Neutrophil (primary cell): ENCODE data around the gene RAB5A.
"Not testable (repeated sequence)": the region's sequence is repeated elsewhere in the genome, so short reads cannot be mapped to it uniquely, and the experiment has no call there.

Experiments
- H3K27ac ChIP-seq: fragments of 200-600 bp; sonication (generic); 2 replicates; pipeline ENCODE4 v1.5.1; 2016; ENCODE audit warnings: mild to moderate bottlenecking, moderate library complexity
- H3K27me3 ChIP-seq: fragments of 200-600 bp; sonication (generic); 2 replicates; pipeline ENCODE4 v1.6.0; 2016; ENCODE audit warnings: mild to moderate bottlenecking
- H3K36me3 ChIP-seq: fragments of 200-600 bp; sonication (generic); 2 replicates; pipeline ENCODE4 v1.5.1; 2017
- H3K4me1 ChIP-seq, 2 experiments: fragments of 200-600 bp in 1 of 2; sonication (generic) in 1 of 2; 1 replicate in 1 of 2; 2 replicates in 1 of 2; pipeline versions ENCODE4 v1.5.1 to v1.6.1; 2013 to 2016; ENCODE audit warnings: low read depth in 1 of 2, low read length in 1 of 2, mild to moderate bottlenecking in 1 of 2, moderate library complexity in 1 of 2; ENCODE audit not compliant: control insufficient read depth in 1 of 2, insufficient read depth in 1 of 2
- H3K4me3 ChIP-seq, 2 experiments: fragments of 200-600 bp in 1 of 2; sonication (generic) in 1 of 2; 1 replicate in 1 of 2; 2 replicates in 1 of 2; pipeline ENCODE4 v1.5.1; 2013 to 2016; ENCODE audit warnings: low read depth in 1 of 2, low read length in 1 of 2, mild to moderate bottlenecking in 1 of 2, moderate library complexity in 1 of 2
- H3K9me3 ChIP-seq: fragments of 200-600 bp; sonication (generic); 2 replicates; pipeline ENCODE4 v1.5.1; 2016
- TF ChIP-seq, protein P1 (sequence below): fragments of 200-600 bp; sonication (generic); IDR thresholded peaks from 2 replicates; pipeline ENCODE4 v1.5.1; 2016; ENCODE audit warnings: antibody characterized with exemption

RAB5A gene, protein sequence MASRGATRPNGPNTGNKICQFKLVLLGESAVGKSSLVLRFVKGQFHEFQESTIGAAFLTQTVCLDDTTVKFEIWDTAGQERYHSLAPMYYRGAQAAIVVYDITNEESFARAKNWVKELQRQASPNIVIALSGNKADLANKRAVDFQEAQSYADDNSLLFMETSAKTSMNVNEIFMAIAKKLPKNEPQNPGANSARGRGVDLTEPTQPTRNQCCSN

DNA sequence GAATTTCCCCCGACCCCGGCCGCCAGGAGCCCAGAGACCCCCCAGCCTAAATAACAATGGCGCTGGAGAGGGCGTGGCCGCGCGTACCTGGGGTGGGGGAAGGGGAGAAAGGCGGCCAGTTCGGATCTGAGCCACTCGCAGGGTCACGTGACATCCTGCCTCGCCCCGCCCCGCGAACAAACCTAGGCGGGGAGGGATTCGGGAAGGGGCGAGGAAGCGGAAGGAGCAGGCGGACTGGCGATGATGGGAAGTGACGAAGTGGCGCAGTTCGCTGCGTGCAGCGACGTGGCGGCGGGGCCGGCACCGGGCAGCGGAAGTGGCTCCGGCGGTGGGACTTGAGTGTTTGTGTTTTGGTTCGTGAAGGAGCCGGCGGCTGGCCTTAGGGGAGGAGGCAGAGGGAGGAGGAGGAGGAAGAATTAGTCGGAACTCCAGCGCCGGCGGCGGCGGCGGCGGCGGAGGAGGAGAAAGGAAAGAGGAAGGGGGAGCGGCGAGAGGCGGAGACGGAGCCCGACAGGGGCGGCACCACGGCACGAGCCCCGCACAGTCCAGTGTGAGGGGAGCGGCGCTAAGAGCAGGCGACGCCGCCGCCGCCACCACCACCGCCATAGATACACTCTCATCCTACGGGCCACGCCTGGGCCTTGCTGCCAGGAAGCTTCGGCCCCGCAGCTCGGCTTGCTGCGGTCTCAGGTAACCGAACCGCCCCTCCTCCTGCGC lies at the start of gene RAB5A:
Gene RAB5A, plus strand, starts transcription at position 266 of the 717 bp plus-strand sequence. CDS start 3,802 bp downstream, outside the sequence.
- Histone ChIP-seq H3K4me1 (peaks cover 26 to 29% of the 10 kb centered on the region in 2 experiments), H3K4me3 (peak within 1 kb of the TSS; percentile 85 to 97), H3K27me3 (no peaks in the 10 kb centered on the region), H3K27ac (peak within 1 kb of the TSS; percentile 97), H3K9me3 (no peaks in the 10 kb centered on the region), H3K36me3 (peaks cover 15% of the 10 kb centered on the region)
- TF ChIP-seq, protein P1, sequence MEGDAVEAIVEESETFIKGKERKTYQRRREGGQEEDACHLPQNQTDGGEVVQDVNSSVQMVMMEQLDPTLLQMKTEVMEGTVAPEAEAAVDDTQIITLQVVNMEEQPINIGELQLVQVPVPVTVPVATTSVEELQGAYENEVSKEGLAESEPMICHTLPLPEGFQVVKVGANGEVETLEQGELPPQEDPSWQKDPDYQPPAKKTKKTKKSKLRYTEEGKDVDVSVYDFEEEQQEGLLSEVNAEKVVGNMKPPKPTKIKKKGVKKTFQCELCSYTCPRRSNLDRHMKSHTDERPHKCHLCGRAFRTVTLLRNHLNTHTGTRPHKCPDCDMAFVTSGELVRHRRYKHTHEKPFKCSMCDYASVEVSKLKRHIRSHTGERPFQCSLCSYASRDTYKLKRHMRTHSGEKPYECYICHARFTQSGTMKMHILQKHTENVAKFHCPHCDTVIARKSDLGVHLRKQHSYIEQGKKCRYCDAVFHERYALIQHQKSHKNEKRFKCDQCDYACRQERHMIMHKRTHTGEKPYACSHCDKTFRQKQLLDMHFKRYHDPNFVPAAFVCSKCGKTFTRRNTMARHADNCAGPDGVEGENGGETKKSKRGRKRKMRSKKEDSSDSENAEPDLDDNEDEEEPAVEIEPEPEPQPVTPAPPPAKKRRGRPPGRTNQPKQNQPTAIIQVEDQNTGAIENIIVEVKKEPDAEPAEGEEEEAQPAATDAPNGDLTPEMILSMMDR, result peak; percentile 44

DNA sequence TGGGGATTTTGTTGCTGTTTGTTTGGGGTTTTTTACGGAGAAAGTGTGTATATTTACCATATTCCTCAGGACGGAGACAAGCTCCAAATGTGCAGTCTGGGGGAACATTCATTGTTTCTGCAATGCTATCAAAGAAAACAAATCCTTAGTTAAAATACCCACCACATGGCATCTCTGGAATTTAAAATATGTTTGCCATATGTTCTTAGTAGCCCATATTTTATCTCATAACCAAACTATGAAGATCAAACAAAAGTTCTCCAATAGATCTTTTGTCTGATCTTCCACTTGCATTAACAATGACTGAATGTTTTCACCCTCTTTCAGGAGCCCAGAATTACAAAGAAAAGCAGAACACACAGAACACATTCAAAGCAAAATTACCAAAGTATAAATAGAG lies 48.2 kb upstream of the RAB5A start:
- Histone ChIP-seq H3K36me3 (no peaks in the 10 kb centered on the region), H3K4me1 (peaks cover 18 to 22% of the 10 kb centered on the region in 2 experiments), H3K4me3 (no peak overlapping the region), H3K27me3 (no peaks in the 10 kb centered on the region), H3K27ac (no peak overlapping the region), H3K9me3 (no peaks in the 10 kb centered on the region)
- TF ChIP-seq, protein P1, result no peak

DNA sequence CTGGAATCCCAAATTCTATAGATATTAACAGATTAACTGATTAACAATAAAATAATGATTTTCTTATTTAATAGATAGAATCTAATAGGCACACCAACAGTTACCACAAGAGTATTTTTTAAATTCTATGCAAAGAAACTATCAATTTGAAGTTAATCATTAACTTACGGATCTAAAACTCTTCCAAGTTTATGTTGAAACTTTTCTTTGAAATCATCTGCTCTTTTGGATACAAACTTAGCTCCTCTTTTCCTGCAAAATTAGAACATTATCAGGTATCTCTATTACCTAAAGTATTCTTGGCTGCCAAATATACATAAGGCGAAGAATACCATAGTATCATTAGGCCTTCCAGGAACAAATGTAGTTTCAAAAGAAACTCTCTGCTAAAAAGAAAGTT lies 47.6 kb upstream of the RAB5A start:
- no peak overlapping the region for H3K4me3 ChIP-seq
- TF ChIP-seq, protein P1, result no peak

DNA sequence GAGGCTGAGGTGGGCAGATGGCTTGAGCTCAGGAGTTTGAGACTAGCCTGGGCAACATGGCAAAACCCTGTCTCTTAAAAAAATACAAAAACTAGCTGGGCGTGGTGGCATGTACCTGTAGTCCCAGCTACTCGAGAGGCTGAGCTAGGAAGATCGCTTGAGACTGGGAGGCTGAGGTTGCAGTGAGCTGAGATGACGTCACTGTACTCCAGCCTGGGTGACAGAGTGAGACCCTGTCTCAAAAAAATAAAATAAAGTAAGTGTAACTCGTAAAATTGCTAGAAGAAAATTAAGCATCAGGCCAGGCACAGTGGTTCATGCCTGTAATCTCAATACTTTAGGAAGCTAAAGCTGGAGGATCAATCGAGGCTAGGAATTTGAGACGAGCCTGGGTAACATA lies 47.1 kb upstream of the RAB5A start:
- not testable (repeated sequence) for H3K4me3 ChIP-seq, H3K27ac ChIP-seq, H3K9me3 ChIP-seq, H3K27me3 ChIP-seq, H3K36me3 ChIP-seq
- peaks cover 18 to 22% of the 10 kb centered on the region in 2 experiments for H3K4me1 ChIP-seq

More for the DNA sequence above, 47.6 kb upstream of the RAB5A start:
- Histone ChIP-seq H3K36me3 (no peaks in the 10 kb centered on the region), H3K27me3 (no peaks in the 10 kb centered on the region), H3K27ac (no peak overlapping the region), H3K9me3 (no peaks in the 10 kb centered on the region), H3K4me1 (peaks cover 18 to 22% of the 10 kb centered on the region in 2 experiments)

DNA sequence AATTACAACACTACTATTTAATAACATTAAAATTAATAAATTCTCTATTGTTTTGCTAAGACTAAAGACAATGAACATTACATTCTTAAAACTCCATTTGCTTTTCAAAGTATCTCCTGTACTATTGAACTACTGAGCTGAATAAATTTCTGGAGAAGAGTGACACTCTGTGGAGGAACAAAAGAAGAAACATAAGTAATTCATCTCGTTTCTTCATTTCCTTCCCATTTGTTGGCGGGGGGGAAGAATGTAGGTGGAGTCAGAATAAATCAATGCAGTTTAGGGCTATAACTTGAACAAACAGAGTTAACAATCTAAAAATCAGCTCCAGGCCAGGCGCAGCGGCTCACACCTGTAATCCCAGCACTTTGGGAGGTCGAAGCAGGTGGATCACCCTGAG lies 45.6 kb upstream of the RAB5A start:
- Histone ChIP-seq H3K4me3 (peak overlapping the region; percentile 0 to 35), H3K27me3 (no peaks in the 10 kb centered on the region), H3K9me3 (no peaks in the 10 kb centered on the region), H3K36me3 (no peaks in the 10 kb centered on the region), H3K27ac (peak overlapping the region; percentile 89), H3K4me1 (peaks cover 18 to 22% of the 10 kb centered on the region in 2 experiments)
- TF ChIP-seq, protein P1, result no peak

DNA sequence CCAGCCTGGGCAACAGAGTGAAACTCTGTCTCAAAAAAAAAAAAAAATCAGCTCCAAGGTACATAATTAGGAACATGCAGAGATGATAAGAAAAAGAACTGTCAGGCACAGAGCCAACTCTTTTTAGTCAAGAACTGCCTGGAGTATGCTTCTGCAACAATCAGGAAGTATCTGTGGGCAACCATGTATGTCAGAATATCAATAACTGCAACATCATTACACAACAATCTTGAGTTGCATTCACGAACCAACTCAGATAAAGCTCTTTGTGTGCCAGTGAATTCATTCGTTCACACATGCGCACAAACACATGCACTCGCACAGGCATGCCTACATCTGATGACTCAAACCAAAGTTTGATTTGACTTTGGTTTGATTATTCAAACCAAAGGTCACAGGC lies 45.0 kb upstream of the RAB5A start:
- H3K4me3 ChIP-seq, result peak overlapping the region; percentile 0 to 35
- no peaks in the 10 kb centered on the region for H3K36me3 ChIP-seq
- no peaks in the 10 kb centered on the region for H3K9me3 ChIP-seq
- peak overlapping the region; percentile 89 for H3K27ac ChIP-seq
- H3K4me1 ChIP-seq, result peaks cover 18 to 22% of the 10 kb centered on the region in 2 experiments
- H3K27me3 ChIP-seq, result no peaks in the 10 kb centered on the region
- TF ChIP-seq, protein P1, result no peak
